Panc1 (cell line): ENCODE data around the gene SLC39A2. TPM values are rescaled to one million over a fixed set of nuclear protein-coding genes. Genes with fewer than 3 reads are reported as not detected.

Source experiments
- ATAC-seq: fragments of 200-7000 bp; cut with Tn5 transposase; 2 replicates; pipeline ENCODE4 v1.9.1; 2020; ENCODE audit warnings: mild to moderate bottlenecking, moderate library complexity
- BruUV-seq: library from RNA; stranded (reverse); fragments of 400-500 nt; replicated peaks from 2 replicates; lab custom pipeline; 2021; lab: Mats Ljungman, UMichigan
- CTCF ChIA-PET: fragments of 300-600 bp; sonication (Branson Sonifier 250); formaldehyde crosslinking; loops from one replicate; lab custom pipeline; 2022; ENCODE audit warnings: antibody characterized with exemption; lab: Charles Lee
- POLR2A ChIA-PET: fragments of 300-600 bp; sonication (Branson Sonifier 250); formaldehyde crosslinking; loops from one replicate; lab custom pipeline; 2022; ENCODE audit warnings: antibody characterized with exemption; lab: Charles Lee
- DNase-seq: peaks from one replicate; pipeline ENCODE4 v3.0.0-alpha.2; 2010; ENCODE audit warnings: low read depth, low spot score
- H3K27ac ChIP-seq: 2 replicates; pipeline ENCODE4 v1.5.1; 2011; ENCODE audit warnings: mild to moderate bottlenecking, low read length, inconsistent platforms
- H3K27me3 ChIP-seq: fragments of 200-500 bp; sonication (Bioruptor generic); 2 replicates; pipeline ENCODE4 v1.6.0; 2014; ENCODE audit warnings: low read length, inconsistent platforms; ENCODE audit not compliant: control insufficient read depth, insufficient read depth
- H3K36me3 ChIP-seq: fragments of 200-500 bp; sonication (Bioruptor generic); 2 replicates; pipeline ENCODE4 v1.5.1; 2014; ENCODE audit warnings: inconsistent platforms, mild to moderate bottlenecking, low read length, moderate library complexity; ENCODE audit not compliant: control insufficient read depth, insufficient read depth
- H3K4me1 ChIP-seq: 2 replicates; pipeline ENCODE4 v1.5.1; 2011; ENCODE audit warnings: inconsistent platforms, mild to moderate bottlenecking, low read length, moderate library complexity; ENCODE audit not compliant: control insufficient read depth, insufficient read depth
- H3K4me3 ChIP-seq, 2 experiments: 2 replicates each; pipeline ENCODE4 v1.5.1; 2011 to 2012; ENCODE audit warnings: low read depth in 2 of 2, low read length in 2 of 2, mild to moderate bottlenecking in 2 of 2, inconsistent platforms in 1 of 2, moderate library complexity in 1 of 2
- H3K9me3 ChIP-seq: fragments of 200-500 bp; sonication (Bioruptor generic); 2 replicates; pipeline ENCODE4 v1.5.1; 2014; ENCODE audit warnings: low read depth, mild to moderate bottlenecking, inconsistent platforms, low read length, moderate library complexity; ENCODE audit not compliant: control insufficient read depth, insufficient read depth
- POLR2AphosphoS5 ChIP-seq: IDR thresholded peaks from 2 replicates; pipeline ENCODE4 v1.6.1; 2012; ENCODE audit warnings: mild to moderate bottlenecking, low read depth, low read length, moderate library complexity
- SIN3A ChIP-seq: IDR thresholded peaks from 2 replicates; pipeline ENCODE4 v1.6.1; 2012; ENCODE audit warnings: low read depth, mild to moderate bottlenecking, low read length, moderate library complexity, borderline replicate concordance; ENCODE audit not compliant: insufficient read depth
- TCF7L2 ChIP-seq: IDR thresholded peaks from 2 replicates; pipeline ENCODE4 v1.6.1; 2011; ENCODE audit warnings: mild to moderate bottlenecking, low read depth, low read length, inconsistent platforms
- in situ Hi-C: cut with HindIII; loops from 2 replicates; pipeline ENCODE4 v1.10.0; 2016; ENCODE audit warnings: low sequenced_read_pairs, low pct_unique_long_range_greater_than_20kb
- intact Hi-C: fragments of 100-400 bp; cut with micrococcal nuclease; formaldehyde crosslinking; loops from one replicate; pipeline ENCODE4 v1.10.0; 2022; ENCODE audit not compliant: unreplicated experiment
- total RNA-seq: library from RNA; stranded (reverse); gene quantifications from one replicate; pipeline ENCODE4 v1.2.1, GENCODE V29; 2021; ENCODE audit not compliant: unreplicated experiment
- TF ChIP-seq, protein P1 (sequence below), 2 experiments: IDR thresholded peaks; 2 replicates each; pipeline ENCODE4 v1.6.1; 2011 to 2012; ENCODE audit warnings: low read depth in 2 of 2, control low read depth in 1 of 2, low read length in 1 of 2, mild to moderate bottlenecking in 1 of 2, moderate library complexity in 1 of 2; ENCODE audit not compliant: insufficient read depth in 1 of 2
- TF ChIP-seq, protein P2 (sequence below): fragments of 450-650 bp; IDR thresholded peaks from 2 replicates; pipeline ENCODE4 v1.5.1; 2017; ENCODE audit warnings: mild to moderate bottlenecking

SLC39A2 gene
- total RNA-seq, 1 experiment from 2014 or later, result not detected

- H3K27me3 ChIP-seq, result no peaks in the 10 kb centered on the region; the same call in none of the 2 replicates
- intact Hi-C loops, result no loop called here
Measured at GRCh38 chr14:21034707-21035106, 35.6 kb downstream of the SLC39A2 start, which contains the start of gene RNASE13. TSS of gene RNASE13 (minus strand) at chr14:21034807. CDS start at chr14:21034288, 519 bp downstream.

DNA sequence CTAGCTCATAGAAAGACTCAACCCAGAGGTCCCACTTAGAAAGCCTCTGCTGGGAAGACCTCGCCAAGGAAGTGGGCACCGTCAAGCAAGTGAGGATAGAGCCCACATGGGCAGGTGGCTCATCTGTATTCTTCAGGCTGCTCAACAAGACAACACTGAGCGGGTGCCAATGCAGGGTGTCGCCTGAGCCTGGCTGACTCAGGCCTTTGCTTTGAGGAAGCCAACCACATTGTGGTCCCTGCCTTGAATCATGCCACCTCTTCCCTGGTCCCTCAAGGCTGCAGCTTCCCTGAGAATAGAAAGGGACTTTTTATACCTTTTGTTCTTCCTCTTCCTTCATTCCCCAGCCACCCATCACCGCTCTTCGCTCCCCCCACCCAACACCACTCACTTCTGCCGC, 37.7 kb downstream of the SLC39A2 start:
- no peaks in the 10 kb centered on the region; the same call in none of the 2 replicates for H3K27me3 ChIP-seq
- no peak for TF ChIP-seq SIN3A
- no peaks in the 10 kb centered on the region for H3K9me3 ChIP-seq
- no peaks in the 10 kb centered on the region for H3K36me3 ChIP-seq
- no peak overlapping the region for H3K4me3 ChIP-seq
- no peak overlapping the region for H3K27ac ChIP-seq
- intact Hi-C loops (no loop called here), in situ Hi-C loops (no loop called here)
- no peak for DNase-seq
- POLR2A ChIA-PET, result no interaction called here
- BruUV-seq, result no TSS peak
- H3K4me1 ChIP-seq, result no peaks in the 10 kb centered on the region
- ATAC-seq, result no peak
- CTCF ChIA-PET, result no interaction called here

More at GRCh38 chr14:21034707-21035106, 35.6 kb downstream of the SLC39A2 start, which contains the start of gene RNASE13:
- Histone ChIP-seq H3K4me1 (no peaks in the 10 kb centered on the region), H3K9me3 (no peaks in the 10 kb centered on the region), H3K4me3 (no peak within 1 kb of the TSS), H3K36me3 (no peaks in the 10 kb centered on the region), H3K27ac (no peak within 1 kb of the TSS)
- no TSS peak for BruUV-seq
- CTCF ChIA-PET, result interaction anchor here (2.2 kb wide), 1 partner anchor 20 kb away, joined by 11 read pairs; no protein-coding TSS in a partner anchor
- ATAC-seq (no peak), DNase-seq (no peak)
- TF ChIP-seq POLR2AphosphoS5, result no peak
- no peak for TF ChIP-seq TCF7L2
- TF ChIP-seq, protein P1, sequence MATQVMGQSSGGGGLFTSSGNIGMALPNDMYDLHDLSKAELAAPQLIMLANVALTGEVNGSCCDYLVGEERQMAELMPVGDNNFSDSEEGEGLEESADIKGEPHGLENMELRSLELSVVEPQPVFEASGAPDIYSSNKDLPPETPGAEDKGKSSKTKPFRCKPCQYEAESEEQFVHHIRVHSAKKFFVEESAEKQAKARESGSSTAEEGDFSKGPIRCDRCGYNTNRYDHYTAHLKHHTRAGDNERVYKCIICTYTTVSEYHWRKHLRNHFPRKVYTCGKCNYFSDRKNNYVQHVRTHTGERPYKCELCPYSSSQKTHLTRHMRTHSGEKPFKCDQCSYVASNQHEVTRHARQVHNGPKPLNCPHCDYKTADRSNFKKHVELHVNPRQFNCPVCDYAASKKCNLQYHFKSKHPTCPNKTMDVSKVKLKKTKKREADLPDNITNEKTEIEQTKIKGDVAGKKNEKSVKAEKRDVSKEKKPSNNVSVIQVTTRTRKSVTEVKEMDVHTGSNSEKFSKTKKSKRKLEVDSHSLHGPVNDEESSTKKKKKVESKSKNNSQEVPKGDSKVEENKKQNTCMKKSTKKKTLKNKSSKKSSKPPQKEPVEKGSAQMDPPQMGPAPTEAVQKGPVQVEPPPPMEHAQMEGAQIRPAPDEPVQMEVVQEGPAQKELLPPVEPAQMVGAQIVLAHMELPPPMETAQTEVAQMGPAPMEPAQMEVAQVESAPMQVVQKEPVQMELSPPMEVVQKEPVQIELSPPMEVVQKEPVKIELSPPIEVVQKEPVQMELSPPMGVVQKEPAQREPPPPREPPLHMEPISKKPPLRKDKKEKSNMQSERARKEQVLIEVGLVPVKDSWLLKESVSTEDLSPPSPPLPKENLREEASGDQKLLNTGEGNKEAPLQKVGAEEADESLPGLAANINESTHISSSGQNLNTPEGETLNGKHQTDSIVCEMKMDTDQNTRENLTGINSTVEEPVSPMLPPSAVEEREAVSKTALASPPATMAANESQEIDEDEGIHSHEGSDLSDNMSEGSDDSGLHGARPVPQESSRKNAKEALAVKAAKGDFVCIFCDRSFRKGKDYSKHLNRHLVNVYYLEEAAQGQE (IDR thresholded peaks at IDR 0.05; ENCODE audit: insufficient read depth in 1 of 2, low read depth in 2 of 2, low read length in 1 of 2), result no peak
- TF ChIP-seq SIN3A, result no peak
- TF ChIP-seq, protein P2, sequence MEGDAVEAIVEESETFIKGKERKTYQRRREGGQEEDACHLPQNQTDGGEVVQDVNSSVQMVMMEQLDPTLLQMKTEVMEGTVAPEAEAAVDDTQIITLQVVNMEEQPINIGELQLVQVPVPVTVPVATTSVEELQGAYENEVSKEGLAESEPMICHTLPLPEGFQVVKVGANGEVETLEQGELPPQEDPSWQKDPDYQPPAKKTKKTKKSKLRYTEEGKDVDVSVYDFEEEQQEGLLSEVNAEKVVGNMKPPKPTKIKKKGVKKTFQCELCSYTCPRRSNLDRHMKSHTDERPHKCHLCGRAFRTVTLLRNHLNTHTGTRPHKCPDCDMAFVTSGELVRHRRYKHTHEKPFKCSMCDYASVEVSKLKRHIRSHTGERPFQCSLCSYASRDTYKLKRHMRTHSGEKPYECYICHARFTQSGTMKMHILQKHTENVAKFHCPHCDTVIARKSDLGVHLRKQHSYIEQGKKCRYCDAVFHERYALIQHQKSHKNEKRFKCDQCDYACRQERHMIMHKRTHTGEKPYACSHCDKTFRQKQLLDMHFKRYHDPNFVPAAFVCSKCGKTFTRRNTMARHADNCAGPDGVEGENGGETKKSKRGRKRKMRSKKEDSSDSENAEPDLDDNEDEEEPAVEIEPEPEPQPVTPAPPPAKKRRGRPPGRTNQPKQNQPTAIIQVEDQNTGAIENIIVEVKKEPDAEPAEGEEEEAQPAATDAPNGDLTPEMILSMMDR, result no peak
- POLR2A ChIA-PET, result interaction anchor here (0.6 kb wide), 1 partner anchor 423 kb away, joined by 7 read pairs; no protein-coding TSS in a partner anchor
- in situ Hi-C loops, result no loop called here

DNA sequence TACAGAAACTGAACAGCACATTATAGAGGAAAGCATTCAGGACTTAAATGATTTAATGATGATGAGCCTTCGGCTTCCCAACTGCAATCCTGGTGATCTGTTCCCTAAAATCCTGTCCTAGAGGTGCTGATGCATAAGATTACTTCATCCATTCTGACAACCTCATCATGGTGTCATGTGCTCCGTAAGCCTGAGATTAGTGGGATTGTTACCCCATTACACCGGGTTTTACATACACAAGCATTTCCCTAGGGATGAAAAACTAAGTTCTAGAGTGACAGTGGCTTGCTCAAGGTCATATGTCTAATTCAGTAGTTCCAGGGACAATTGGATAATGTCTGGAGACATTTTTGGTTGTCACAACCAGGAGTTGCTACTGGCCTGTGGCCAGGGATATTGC, 38.1 kb downstream of the SLC39A2 start:
- no peak overlapping the region for H3K4me3 ChIP-seq
- CTCF ChIA-PET, result no interaction called here
- POLR2A ChIA-PET, result no interaction called here
- in situ Hi-C loops, result no loop called here
- no peak overlapping the region for H3K27ac ChIP-seq
- intact Hi-C loops, result no loop called here
- no peaks in the 10 kb centered on the region for H3K36me3 ChIP-seq
- H3K9me3 ChIP-seq, result no peaks in the 10 kb centered on the region
- H3K4me1 ChIP-seq, result no peaks in the 10 kb centered on the region
- TF ChIP-seq, protein P1 (IDR thresholded peaks at IDR 0.05; ENCODE audit: insufficient read depth in 1 of 2, low read depth in 2 of 2, low read length in 1 of 2), result no peak
- TF ChIP-seq, protein P2, result no peak
- TF ChIP-seq TCF7L2 (no peak), SIN3A (no peak), POLR2AphosphoS5 (no peak)
- ATAC-seq (no peak), DNase-seq (no peak)
- no peaks in the 10 kb centered on the region; the same call in none of the 2 replicates for H3K27me3 ChIP-seq
- BruUV-seq, result no TSS peak
